MM.1S (cell line): ENCODE results near the gene TSC2.
"Not testable (repeated sequence)": the region's sequence is repeated elsewhere in the genome, so short reads cannot be mapped to it uniquely, and the experiment has no call there.

Experiments
- EZH2 ChIP-seq: fragments of 300-600 bp; sonication (generic); optimal IDR thresholded peaks from 2 replicates; pipeline ENCODE3; 2017; ENCODE audit warnings: low read depth, mild to moderate bottlenecking, antibody characterized with exemption, low read length, mixed read lengths
- EZH2phosphoT487 ChIP-seq: fragments of 300-600 bp; sonication (generic); IDR thresholded peaks from 2 replicates; pipeline ENCODE4 v1.6.1; 2018; ENCODE audit warnings: antibody characterized with exemption, low read length
- TF ChIP-seq, protein P1 (sequence below): fragments of 300-600 bp; sonication (generic); IDR thresholded peaks from 2 replicates; pipeline ENCODE4 v1.5.1; 2016; ENCODE audit warnings: antibody characterized with exemption, low read length, mixed read lengths

GRCh38 chr16:2011726-2012125 lies 36.1 kb upstream of the TSC2 start:
- TF ChIP-seq, protein P1, sequence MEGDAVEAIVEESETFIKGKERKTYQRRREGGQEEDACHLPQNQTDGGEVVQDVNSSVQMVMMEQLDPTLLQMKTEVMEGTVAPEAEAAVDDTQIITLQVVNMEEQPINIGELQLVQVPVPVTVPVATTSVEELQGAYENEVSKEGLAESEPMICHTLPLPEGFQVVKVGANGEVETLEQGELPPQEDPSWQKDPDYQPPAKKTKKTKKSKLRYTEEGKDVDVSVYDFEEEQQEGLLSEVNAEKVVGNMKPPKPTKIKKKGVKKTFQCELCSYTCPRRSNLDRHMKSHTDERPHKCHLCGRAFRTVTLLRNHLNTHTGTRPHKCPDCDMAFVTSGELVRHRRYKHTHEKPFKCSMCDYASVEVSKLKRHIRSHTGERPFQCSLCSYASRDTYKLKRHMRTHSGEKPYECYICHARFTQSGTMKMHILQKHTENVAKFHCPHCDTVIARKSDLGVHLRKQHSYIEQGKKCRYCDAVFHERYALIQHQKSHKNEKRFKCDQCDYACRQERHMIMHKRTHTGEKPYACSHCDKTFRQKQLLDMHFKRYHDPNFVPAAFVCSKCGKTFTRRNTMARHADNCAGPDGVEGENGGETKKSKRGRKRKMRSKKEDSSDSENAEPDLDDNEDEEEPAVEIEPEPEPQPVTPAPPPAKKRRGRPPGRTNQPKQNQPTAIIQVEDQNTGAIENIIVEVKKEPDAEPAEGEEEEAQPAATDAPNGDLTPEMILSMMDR: not testable (repeated sequence)
- not testable (repeated sequence) for TF ChIP-seq EZH2, EZH2phosphoT487
